Gastrocnemius medialis (tissue), 4 donors: ENCODE measurements around the gene VASN. TPM values are rescaled to one million over a fixed set of nuclear protein-coding genes. Genes with fewer than 3 reads are reported as not detected.

Source experiments
- ATAC-seq, 2 donors: fragments of 150-250 bp; one replicate each; pipeline ENCODE4 v1.9.1; 2016
- DNase-seq, 2 donors: peaks; one replicate each; pipeline ENCODE4 v3.0.0-alpha.2; 2019
- H3K27ac ChIP-seq, 4 donors: fragments of 200-600 bp; sonication (generic); 1 replicate in 1 of 4; 2 replicates in 3 of 4; pipeline ENCODE4 v1.5.1; 2016 to 2018; ENCODE audit warnings: mild to moderate bottlenecking in 2 of 4, moderate library complexity in 1 of 4
- H3K27me3 ChIP-seq, 3 donors: fragments of 200-600 bp; sonication (generic) in 2 of 3; 1 replicate in 1 of 3; 2 replicates in 2 of 3; pipeline versions ENCODE4 v1.5.1 to v1.6.0; 2016 to 2019; ENCODE audit warnings: mild to moderate bottlenecking in 1 of 3, moderate library complexity in 1 of 3
- H3K36me3 ChIP-seq, 2 donors: fragments of 200-600 bp; sonication (generic) in 1 of 2; one replicate each; pipeline ENCODE4 v1.5.1; 2017 to 2018
- H3K4me1 ChIP-seq, 2 donors: fragments of 200-600 bp; sonication (generic) in 1 of 2; one replicate each; pipeline ENCODE4 v1.5.1; 2016 to 2017; ENCODE audit warnings: mild to moderate bottlenecking in 2 of 2
- H3K4me3 ChIP-seq, 4 donors: fragments of 200-600 bp; sonication (generic) in 3 of 4; 1 replicate in 1 of 4; 2 replicates in 3 of 4; pipeline ENCODE4 v1.5.1; 2016 to 2019; ENCODE audit warnings: mild to moderate bottlenecking in 2 of 4
- H3K9me3 ChIP-seq, 3 donors: fragments of 200-600 bp; sonication (generic) in 2 of 3; 1 replicate in 1 of 3; 2 replicates in 2 of 3; pipeline ENCODE4 v1.5.1; 2016 to 2019
- POLR2A ChIP-seq, 2 donors: fragments of 450-650 bp; IDR thresholded peaks; one replicate each; pipeline ENCODE4 v1.6.1; 2017; ENCODE audit warnings: antibody characterized with exemption in 2 of 2, mild to moderate bottlenecking in 2 of 2, moderate library complexity in 2 of 2
- in situ Hi-C, 4 donors: fragments of 200-750 bp; cut with MboI; loops; one replicate each; pipeline versions ENCODE4 v1.15.0 to v1.8.0; 2017; ENCODE audit warnings: low sequenced_read_pairs in 4 of 4
- intact Hi-C: fragments of 100-400 bp; cut with DNase I; formaldehyde crosslinking; loops from one replicate; pipeline ENCODE4 v1.15.1; 2023; ENCODE audit warnings: low total_unique reads
- total RNA-seq, 4 donors: library from RNA; depleted of rRNA; stranded (reverse); fragments of >200 nt; gene quantifications; one replicate each; pipeline versions ENCODE4 v1.1.0 to v1.2.3, GENCODE V29; 2016
- TF ChIP-seq, protein P1 (sequence below), 5 experiments: fragments of 450-650 bp in 3 of 5; fragments of 200-600 bp in 2 of 5; sonication (generic) in 2 of 5; IDR thresholded peaks in 4 of 5; conservative IDR thresholded peaks in 1 of 5; 1 replicate in 4 of 5; 2 replicates in 1 of 5; pipeline ENCODE4 v1.5.1; 2016 to 2019; ENCODE audit warnings: antibody characterized with exemption in 5 of 5, mild to moderate bottlenecking in 3 of 5, moderate library complexity in 3 of 5

VASN gene
- total RNA-seq, 4 donors from 2014 or later, result 2.4 to 12.8 (median 3.7) TPM

DNA sequence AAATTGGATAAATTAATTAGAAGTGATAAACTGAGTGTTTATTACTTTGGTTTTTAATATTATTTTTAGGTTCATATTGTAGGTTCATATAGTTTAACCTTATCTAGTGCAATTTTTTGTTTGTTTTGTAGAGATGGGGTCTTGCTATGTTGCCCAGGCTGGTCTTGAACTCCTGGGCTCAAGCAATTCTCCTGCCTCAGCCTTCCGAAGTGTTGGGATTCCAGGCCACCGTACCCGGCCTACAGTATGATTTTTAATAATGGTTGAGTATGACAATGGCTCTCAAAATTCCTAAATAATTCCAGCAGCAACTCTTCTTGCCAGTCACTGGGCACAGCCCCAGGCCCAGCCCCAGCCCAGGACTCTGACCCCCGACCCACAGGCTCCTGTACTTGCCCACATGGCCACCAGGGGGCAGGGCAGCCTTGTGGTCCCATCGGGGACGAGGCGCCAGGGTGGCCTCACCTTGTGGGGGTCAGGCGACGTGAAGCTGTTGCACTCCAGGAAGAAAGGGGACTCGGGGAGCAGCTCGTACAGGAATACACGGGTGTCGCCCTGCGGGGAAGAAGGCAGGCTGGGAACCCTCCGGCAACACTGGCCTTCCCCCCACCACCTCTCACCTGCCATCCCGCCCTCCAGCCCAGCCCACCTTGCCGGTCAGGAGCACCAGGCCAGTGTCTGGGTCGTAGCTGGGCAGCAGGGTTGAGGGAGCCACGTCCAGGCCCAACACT lies 12.7 kb upstream of the VASN start:
- DNase-seq, result peak in 1 of 2 donors; percentile 46

DNA sequence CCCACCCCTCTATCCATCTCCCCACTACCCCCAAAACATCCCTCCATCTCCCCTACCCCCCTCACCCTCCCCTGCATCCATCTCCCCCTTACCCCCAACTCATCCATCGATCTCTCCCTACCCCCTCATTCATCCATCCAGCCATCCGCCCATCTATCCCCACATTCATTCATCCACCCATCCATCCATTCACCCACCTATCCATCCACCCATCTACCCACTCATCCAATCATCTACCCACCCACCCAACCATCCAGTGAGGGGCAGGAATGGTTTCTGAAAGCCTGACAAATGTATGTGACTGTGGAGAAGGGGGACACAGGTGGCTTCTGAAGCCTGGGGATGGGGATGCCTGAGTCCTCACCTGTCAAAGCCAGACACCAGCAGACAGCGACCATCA lies 11.7 kb upstream of the VASN start:
- DNase-seq (no peak), ATAC-seq (no peak)
- Histone ChIP-seq H3K36me3 (peaks cover 0 to 5% of the 10 kb centered on the region in 2 donors), H3K4me3 (no peak overlapping the region), H3K9me3 (no peaks in the 10 kb centered on the region), H3K27ac (no peak overlapping the region), H3K27me3 (no peaks in the 10 kb centered on the region), H3K4me1 (no peaks in the 10 kb centered on the region)
- in situ Hi-C loops (loop anchor here (5.0 to 10.0 kb wide), 2 partner anchors 37 to 55 kb away; partner anchors contain the start of gene CORO7 (in 2 of the 4)), intact Hi-C loops (loop anchor here (1.0 kb wide), 1 partner anchor 42 kb away; no protein-coding TSS in a partner anchor)
- TF ChIP-seq, protein P1, sequence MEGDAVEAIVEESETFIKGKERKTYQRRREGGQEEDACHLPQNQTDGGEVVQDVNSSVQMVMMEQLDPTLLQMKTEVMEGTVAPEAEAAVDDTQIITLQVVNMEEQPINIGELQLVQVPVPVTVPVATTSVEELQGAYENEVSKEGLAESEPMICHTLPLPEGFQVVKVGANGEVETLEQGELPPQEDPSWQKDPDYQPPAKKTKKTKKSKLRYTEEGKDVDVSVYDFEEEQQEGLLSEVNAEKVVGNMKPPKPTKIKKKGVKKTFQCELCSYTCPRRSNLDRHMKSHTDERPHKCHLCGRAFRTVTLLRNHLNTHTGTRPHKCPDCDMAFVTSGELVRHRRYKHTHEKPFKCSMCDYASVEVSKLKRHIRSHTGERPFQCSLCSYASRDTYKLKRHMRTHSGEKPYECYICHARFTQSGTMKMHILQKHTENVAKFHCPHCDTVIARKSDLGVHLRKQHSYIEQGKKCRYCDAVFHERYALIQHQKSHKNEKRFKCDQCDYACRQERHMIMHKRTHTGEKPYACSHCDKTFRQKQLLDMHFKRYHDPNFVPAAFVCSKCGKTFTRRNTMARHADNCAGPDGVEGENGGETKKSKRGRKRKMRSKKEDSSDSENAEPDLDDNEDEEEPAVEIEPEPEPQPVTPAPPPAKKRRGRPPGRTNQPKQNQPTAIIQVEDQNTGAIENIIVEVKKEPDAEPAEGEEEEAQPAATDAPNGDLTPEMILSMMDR (IDR thresholded peaks at IDR 0.05 in 4 of 5, conservative IDR thresholded peaks at IDR 0.05 in 1 of 5), result no peak
- TF ChIP-seq POLR2A (IDR thresholded peaks at IDR 0.05), result no peak

More for the DNA sequence above, 12.7 kb upstream of the VASN start:
- no peaks in the 10 kb centered on the region for H3K27me3 ChIP-seq
- no peaks in the 10 kb centered on the region for H3K4me1 ChIP-seq
- intact Hi-C loops, result loop anchor here (1.0 kb wide), 1 partner anchor 43 kb away; no protein-coding TSS in a partner anchor
- no peak overlapping the region for H3K4me3 ChIP-seq
- H3K9me3 ChIP-seq, result no peaks in the 10 kb centered on the region
- ATAC-seq, result peak in 1 of 2 donors; percentile 72
- H3K36me3 ChIP-seq, result no peaks in the 10 kb centered on the region
- in situ Hi-C loops, result loop anchor here in 2 of 4 donors (10.0 kb wide), 1 partner anchor 56 kb away; the partner anchor contains the start of gene CORO7 (in 2 of the 2)
- no peak for TF ChIP-seq POLR2A (IDR thresholded peaks at IDR 0.05)
- TF ChIP-seq, protein P1 (IDR thresholded peaks at IDR 0.05 in 4 of 5, conservative IDR thresholded peaks at IDR 0.05 in 1 of 5), result peak; percentile 94 to 99 (median 97)
- H3K27ac ChIP-seq, result no peak overlapping the region

DNA sequence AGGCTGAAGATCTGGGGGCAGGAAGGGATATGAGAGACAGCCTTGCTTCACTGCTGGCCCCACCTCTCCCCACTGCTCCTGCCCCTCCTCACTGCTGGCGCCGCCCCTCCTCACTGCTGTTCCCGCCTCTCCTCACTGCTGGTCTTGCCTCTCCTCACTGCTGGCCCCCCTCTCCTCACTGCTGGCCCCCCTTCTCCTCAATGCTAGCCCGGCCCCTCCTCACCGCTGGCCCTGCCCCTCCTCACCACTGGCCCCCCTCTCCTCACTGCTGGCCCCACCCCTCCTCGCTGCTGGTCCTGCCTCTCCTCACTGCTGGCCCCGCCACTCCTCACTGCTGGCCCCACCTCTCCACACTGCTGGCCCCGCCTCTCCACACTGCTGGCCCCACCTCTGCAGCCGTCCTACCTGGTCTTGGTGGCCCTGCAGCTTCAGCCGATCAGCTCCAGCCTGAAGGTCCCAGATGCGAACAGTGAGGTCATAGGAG lies 11.1 kb upstream of the VASN start:
- intact Hi-C loops, result no loop called here
- H3K27me3 ChIP-seq, result no peaks in the 10 kb centered on the region
- H3K27ac ChIP-seq, result no peak overlapping the region
- H3K4me1 ChIP-seq, result no peaks in the 10 kb centered on the region
- peaks cover 0 to 7% of the 10 kb centered on the region in 2 donors for H3K36me3 ChIP-seq
- TF ChIP-seq, protein P1 (IDR thresholded peaks at IDR 0.05 in 4 of 5, conservative IDR thresholded peaks at IDR 0.05 in 1 of 5), result no peak
- TF ChIP-seq POLR2A (IDR thresholded peaks at IDR 0.05), result no peak
- DNase-seq (no peak), ATAC-seq (no peak)
- H3K4me3 ChIP-seq, result no peak overlapping the region
- in situ Hi-C loops, result loop anchor here in 2 of 4 donors (5.0 kb wide), 1 partner anchor 37 kb away; no protein-coding TSS in a partner anchor
- no peaks in the 10 kb centered on the region for H3K9me3 ChIP-seq

DNA sequence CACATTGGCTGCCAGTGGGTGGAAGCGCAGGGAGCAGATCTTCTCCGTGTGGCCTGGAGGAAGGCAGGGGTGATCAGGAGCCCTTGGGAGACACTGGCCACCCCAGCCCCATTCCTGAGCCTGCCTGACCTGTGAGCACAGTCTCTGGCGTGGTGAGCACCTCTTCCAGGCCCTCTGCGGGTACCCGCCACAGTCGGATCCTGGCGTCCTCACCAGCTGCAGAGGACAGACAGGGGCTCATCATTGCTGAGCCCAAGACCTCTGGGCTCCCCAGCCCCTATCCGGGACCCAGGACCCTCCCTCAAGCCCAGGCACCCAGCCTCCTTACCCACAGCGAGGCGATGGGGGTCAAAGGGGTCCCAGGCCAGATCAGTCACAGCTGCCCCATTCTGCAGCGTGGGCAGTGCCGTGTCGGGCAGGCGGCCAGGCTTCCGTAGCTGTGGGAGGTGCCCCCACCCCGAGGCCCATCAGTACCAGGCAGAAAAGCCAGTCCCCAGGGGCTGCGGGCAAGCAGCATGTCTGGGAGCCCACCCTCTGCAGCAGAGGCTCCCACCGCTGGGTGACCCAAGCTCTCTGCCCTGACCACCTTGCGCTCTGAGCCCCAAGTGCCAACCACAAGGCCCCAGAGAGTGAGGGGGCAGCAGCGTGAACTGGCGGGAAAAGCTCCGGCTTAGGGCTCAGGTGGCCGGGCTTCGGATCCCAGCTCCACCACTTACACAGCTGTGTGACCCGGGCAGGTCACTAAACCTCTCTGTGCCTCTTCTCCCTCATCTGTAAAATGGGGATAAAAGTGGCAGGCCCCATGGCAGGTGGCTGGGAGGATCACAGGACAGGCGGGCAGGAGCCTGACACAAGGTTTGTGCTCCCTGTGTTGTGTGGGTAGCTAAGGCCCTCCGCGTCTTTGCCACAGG lies 10.4 kb upstream of the VASN start:
- TF ChIP-seq, protein P1 (IDR thresholded peaks at IDR 0.05 in 4 of 5, conservative IDR thresholded peaks at IDR 0.05 in 1 of 5), result no peak
- no peak for TF ChIP-seq POLR2A (IDR thresholded peaks at IDR 0.05)
- Histone ChIP-seq H3K4me1 (no peaks in the 10 kb centered on the region), H3K27ac (no peak overlapping the region), H3K27me3 (no peaks in the 10 kb centered on the region), H3K36me3 (peaks cover 0 to 7% of the 10 kb centered on the region in 2 donors), H3K4me3 (no peak overlapping the region), H3K9me3 (no peaks in the 10 kb centered on the region)
- DNase-seq, result no peak
- intact Hi-C loops (no loop called here), in situ Hi-C loops (loop anchor here in 2 of 4 donors (5.0 kb wide), 1 partner anchor 36 kb away; no protein-coding TSS in a partner anchor)
- ATAC-seq, result no peak
